HEK293T (cell line): ENCODE results near the gene ZNF487.

Experiments
- BHLHE40 ChIP-seq: fragments of 450-650 bp; IDR thresholded peaks from 2 replicates; pipeline ENCODE4 v1.6.1; 2016; ENCODE audit warnings: mild to moderate bottlenecking, moderate library complexity, borderline replicate concordance
- CTBP1 ChIP-seq: fragments of 450-650 bp; IDR thresholded peaks from 2 replicates; pipeline ENCODE4 v1.6.1; 2016; ENCODE audit warnings: borderline replicate concordance
- ELF4 ChIP-seq: fragments of 450-650 bp; IDR thresholded peaks from 2 replicates; pipeline ENCODE4 v1.6.1; 2017; ENCODE audit warnings: antibody characterized with exemption
- FOXK2 ChIP-seq: fragments of 450-650 bp; IDR thresholded peaks from 2 replicates; pipeline ENCODE4 v1.6.1; 2016; ENCODE audit warnings: mild to moderate bottlenecking
- FOXM1 ChIP-seq: fragments of 450-650 bp; IDR thresholded peaks from 2 replicates; pipeline ENCODE4 v1.6.1; 2017; ENCODE audit warnings: mild to moderate bottlenecking, borderline replicate concordance
- HDGF ChIP-seq: fragments of 450-650 bp; IDR thresholded peaks from 2 replicates; pipeline ENCODE4 v1.6.1; 2017; ENCODE audit warnings: antibody characterized with exemption, borderline replicate concordance
- LEF1 ChIP-seq: fragments of 450-650 bp; IDR thresholded peaks from 2 replicates; pipeline ENCODE4 v1.6.1; 2017; ENCODE audit warnings: mild to moderate bottlenecking, borderline replicate concordance
- NFRKB ChIP-seq: fragments of 450-650 bp; IDR thresholded peaks from 2 replicates; pipeline ENCODE4 v1.6.1; 2016; ENCODE audit warnings: mild to moderate bottlenecking, moderate library complexity
- PKNOX1 ChIP-seq: fragments of 450-650 bp; IDR thresholded peaks from 2 replicates; pipeline ENCODE4 v1.6.1; 2016
- SP1 ChIP-seq: fragments of 450-650 bp; IDR thresholded peaks from 2 replicates; pipeline ENCODE4 v1.6.1; 2017
- SUZ12 ChIP-seq: fragments of 450-650 bp; IDR thresholded peaks from 2 replicates; pipeline ENCODE4 v1.6.1; 2016; ENCODE audit warnings: mild to moderate bottlenecking
- TARDBP ChIP-seq: fragments of 450-650 bp; IDR thresholded peaks from 2 replicates; pipeline ENCODE4 v1.6.1; 2016

DNA sequence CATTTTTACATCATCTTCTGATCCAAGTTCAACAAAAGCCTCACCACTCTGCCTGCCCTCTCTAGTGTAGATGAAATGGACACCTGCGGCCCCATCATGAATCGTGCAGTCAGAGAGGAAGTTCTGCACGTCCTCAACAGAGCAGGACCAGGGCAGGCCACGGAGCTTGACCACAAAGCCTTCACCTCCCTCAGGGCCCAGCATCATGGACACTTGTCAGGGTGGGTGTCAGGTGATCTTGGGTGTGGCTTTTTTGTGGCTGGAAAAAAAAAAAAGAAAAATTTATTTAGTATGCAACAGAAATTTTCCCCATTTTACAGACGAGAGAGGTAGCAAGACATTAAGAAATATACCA, 49.3 kb upstream of the ZNF487 start:
- TF ChIP-seq TARDBP: no peak
- no peak for TF ChIP-seq ELF4
- no peak for TF ChIP-seq BHLHE40
- TF ChIP-seq HDGF: no peak
- no peak for TF ChIP-seq SP1
- no peak for TF ChIP-seq PKNOX1
- no peak for TF ChIP-seq FOXM1
- TF ChIP-seq LEF1: no peak
- no peak for TF ChIP-seq CTBP1
- TF ChIP-seq FOXK2: no peak
- no peak for TF ChIP-seq SUZ12
- no peak for TF ChIP-seq NFRKB
